Activated CD8-positive, alpha-beta memory T cell treated with anti-CD3 and anti-CD28 coated beads, Interleukin-2, amount 50 U/mL, for 1 hour (primary cell): Measurements from ENCODE around the gene POMGNT1.

Experiments
- DNase-seq: peaks from one replicate; pipeline ENCODE4 v3.0.0-alpha.2; 2020; ENCODE audit errors: extremely low read depth

POMGNT1 gene

GRCh38 chr1:46157916-46158311 lies 40.3 kb downstream of the POMGNT1 start:
- DNase-seq = no peak

DNA sequence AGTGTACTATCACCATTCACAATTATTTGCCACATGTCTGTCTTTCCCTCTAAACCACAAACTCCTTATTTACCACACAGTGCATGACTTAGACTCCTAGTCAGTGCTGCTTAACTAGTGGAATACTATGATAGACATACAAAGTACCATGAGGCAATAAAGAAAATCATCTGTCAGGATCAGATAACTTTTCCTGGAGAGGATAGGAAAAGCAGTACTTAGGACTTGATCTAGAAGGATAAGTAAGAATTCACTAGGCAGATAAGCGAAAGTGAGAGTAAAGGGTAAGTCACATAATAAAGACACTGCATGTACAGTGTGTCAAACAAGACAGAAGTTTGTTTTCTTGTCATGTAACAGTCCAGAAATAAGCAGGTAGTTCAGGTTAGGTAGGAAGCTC lies 44.5 kb downstream of the POMGNT1 start:
- no peak for DNase-seq

GRCh38 chr1:46153228-46153627 lies 45.0 kb downstream of the POMGNT1 start:
- no peak for DNase-seq

DNA sequence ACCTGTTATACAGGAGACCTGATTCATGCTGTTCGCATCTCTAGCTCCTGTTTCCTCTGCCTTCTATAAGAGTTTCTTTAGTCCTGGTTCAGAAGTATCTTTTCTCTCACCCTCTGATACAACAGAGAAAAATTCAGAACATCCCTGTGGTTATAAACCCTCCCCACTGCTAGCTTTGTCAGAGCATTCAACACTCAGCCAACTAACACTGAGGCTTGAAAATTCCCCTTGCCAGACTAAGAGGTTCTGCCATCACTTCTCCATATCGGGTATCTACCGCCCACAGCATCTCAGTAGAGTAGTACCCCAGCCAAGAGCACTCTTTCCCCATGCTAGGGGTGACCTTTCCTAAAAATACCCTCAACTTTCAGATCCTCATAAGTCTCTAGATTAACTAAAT lies 46.2 kb downstream of the POMGNT1 start:
- no peak for DNase-seq

- DNase-seq = no peak
These were observed 48.1 kb downstream of the POMGNT1 start for GRCh38 chr1:46150085-46150484.

- DNase-seq = no peak
These were observed 49.9 kb downstream of the POMGNT1 start for GRCh38 chr1:46148318-46148717.
